Natural killer cell (primary cell): ENCODE data around the gene EPHB6. TPM values are rescaled to one million over a fixed set of nuclear protein-coding genes. Genes with fewer than 3 reads are reported as not detected.

ENCODE experiments used
- ATAC-seq, 3 donors: fragments of 150-1000 bp in 2 of 3; fragments of 200-7000 bp in 1 of 3; cut with Tn5 transposase; 1 replicate in 1 of 3; 2 replicates in 2 of 3; pipeline ENCODE4 v1.10.0; 2021; ENCODE audit warnings: mild to moderate bottlenecking in 2 of 3, moderate library complexity in 2 of 3
- DNase-seq, 2 donors: peaks; one replicate each; pipeline versions ENCODE4 v3.0.0 to v3.0.0-alpha.2; 2013 to 2021; ENCODE audit warnings: mixed read lengths in 1 of 2
- H3K27ac ChIP-seq: one replicate; pipeline ENCODE4 v1.5.1; 2013; ENCODE audit warnings: mild to moderate bottlenecking, low read length
- H3K27me3 ChIP-seq: one replicate; pipeline ENCODE4 v1.6.1; 2013; ENCODE audit warnings: low read length; ENCODE audit not compliant: control insufficient read depth, insufficient read depth
- H3K36me3 ChIP-seq: one replicate; pipeline ENCODE4 v1.6.1; 2013; ENCODE audit warnings: low read length; ENCODE audit not compliant: control insufficient read depth, insufficient read depth
- H3K4me1 ChIP-seq: one replicate; pipeline ENCODE4 v1.6.1; 2013; ENCODE audit warnings: low read length; ENCODE audit not compliant: control insufficient read depth, insufficient read depth
- H3K4me3 ChIP-seq: one replicate; pipeline ENCODE4 v1.5.1; 2013; ENCODE audit warnings: low read length
- H3K9me3 ChIP-seq: one replicate; pipeline ENCODE4 v1.6.1; 2013; ENCODE audit warnings: low read length; ENCODE audit not compliant: control insufficient read depth, insufficient read depth
- H3K27ac Mint-ChIP-seq, 2 donors: one replicate each; pipeline ENCODE4 v1.8.0; 2022; ENCODE audit warnings: mild to moderate bottlenecking in 2 of 2, mixed read lengths in 2 of 2, moderate library complexity in 1 of 2
- H3K27me3 Mint-ChIP-seq, 2 donors: one replicate each; pipeline ENCODE4 v1.8.0; 2022; ENCODE audit warnings: low read depth in 2 of 2, mixed read lengths in 2 of 2
- H3K36me3 Mint-ChIP-seq: one replicate; pipeline ENCODE4 v1.8.0; 2022; ENCODE audit warnings: mixed read lengths
- H3K4me1 Mint-ChIP-seq, 2 donors: one replicate each; pipeline ENCODE4 v1.8.0; 2022; ENCODE audit warnings: mixed read lengths in 2 of 2
- H3K4me3 Mint-ChIP-seq: one replicate; pipeline ENCODE4 v1.8.0; 2022; ENCODE audit warnings: mild to moderate bottlenecking, moderate library complexity, mixed read lengths
- H3K9me3 Mint-ChIP-seq, 2 donors: one replicate each; pipeline ENCODE4 v1.8.0; 2022; ENCODE audit warnings: mixed read lengths in 2 of 2
- WGBS: methylation state at CpG from one replicate; pipeline ENCODE4 v1.1.7; 2013; ENCODE audit warnings: missing lambda C conversion rate; ENCODE audit not compliant: insufficient coverage; 5-methylcytosine and 5-hydroxymethylcytosine counted together
- intact Hi-C: fragments of 100-400 bp; cut with micrococcal nuclease; formaldehyde crosslinking; loops from one replicate; pipeline ENCODE4 v1.14.2; 2022
- total RNA-seq, 4 donors: library from RNA; stranded (reverse); fragments of 120-200 nt in 1 of 4; gene quantifications; one replicate each; pipeline versions ENCODE4 v1.2.3 to v1.2.4, GENCODE V29; 2013 to 2022
- TF ChIP-seq, protein P1 (sequence below): fragments of 200-600 bp; IDR thresholded peaks from one replicate; pipeline ENCODE4 v1.8.0; 2022; ENCODE audit warnings: antibody characterized with exemption

Gene EPHB6
- total RNA-seq, 3 donors from 2014 or later (not counting 1 experiment from before 2014, with no cell fraction given): 2.3 to 6.8 (median 6.5) TPM

DNA sequence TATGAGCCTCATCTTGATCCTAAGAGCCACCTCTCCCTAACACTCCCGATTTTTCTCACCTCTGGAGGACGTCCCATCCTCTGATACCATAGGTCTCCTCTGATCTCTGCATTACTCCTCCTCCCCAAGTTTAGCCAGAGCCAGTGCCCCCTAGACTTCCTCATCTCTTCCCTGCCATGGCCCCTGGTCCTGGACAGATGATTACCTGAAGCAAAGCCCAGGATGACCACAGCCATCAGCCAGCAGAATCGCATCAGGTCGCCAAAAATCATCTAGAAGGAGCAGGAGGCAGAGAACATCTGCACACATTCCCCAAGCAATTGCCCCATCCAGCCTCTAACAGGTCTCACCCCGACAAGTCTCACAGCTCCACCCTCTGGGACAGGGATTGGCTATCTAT lies 19.0 kb downstream of the EPHB6 start:
- H3K27me3 Mint-ChIP-seq: peaks cover 0 to 5% of the 10 kb centered on the region in 2 donors
- intact Hi-C loops: no loop called here
- Histone ChIP-seq H3K27me3 (no peaks in the 10 kb centered on the region), H3K36me3 (no peaks in the 10 kb centered on the region), H3K4me1 (no peaks in the 10 kb centered on the region), H3K9me3 (no peaks in the 10 kb centered on the region), H3K27ac (no peak overlapping the region), H3K4me3 (no peak overlapping the region)
- DNase-seq (no peak), ATAC-seq (no peak)
- H3K9me3 Mint-ChIP-seq: no peaks in the 10 kb centered on the region
- no peaks in the 10 kb centered on the region for H3K4me1 Mint-ChIP-seq
- 84% methylated on average over 5 of the region's 5 CpGs for WGBS
- no peak overlapping the region for H3K27ac Mint-ChIP-seq
- no peak overlapping the region for H3K4me3 Mint-ChIP-seq
- TF ChIP-seq, protein P1, sequence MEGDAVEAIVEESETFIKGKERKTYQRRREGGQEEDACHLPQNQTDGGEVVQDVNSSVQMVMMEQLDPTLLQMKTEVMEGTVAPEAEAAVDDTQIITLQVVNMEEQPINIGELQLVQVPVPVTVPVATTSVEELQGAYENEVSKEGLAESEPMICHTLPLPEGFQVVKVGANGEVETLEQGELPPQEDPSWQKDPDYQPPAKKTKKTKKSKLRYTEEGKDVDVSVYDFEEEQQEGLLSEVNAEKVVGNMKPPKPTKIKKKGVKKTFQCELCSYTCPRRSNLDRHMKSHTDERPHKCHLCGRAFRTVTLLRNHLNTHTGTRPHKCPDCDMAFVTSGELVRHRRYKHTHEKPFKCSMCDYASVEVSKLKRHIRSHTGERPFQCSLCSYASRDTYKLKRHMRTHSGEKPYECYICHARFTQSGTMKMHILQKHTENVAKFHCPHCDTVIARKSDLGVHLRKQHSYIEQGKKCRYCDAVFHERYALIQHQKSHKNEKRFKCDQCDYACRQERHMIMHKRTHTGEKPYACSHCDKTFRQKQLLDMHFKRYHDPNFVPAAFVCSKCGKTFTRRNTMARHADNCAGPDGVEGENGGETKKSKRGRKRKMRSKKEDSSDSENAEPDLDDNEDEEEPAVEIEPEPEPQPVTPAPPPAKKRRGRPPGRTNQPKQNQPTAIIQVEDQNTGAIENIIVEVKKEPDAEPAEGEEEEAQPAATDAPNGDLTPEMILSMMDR: no peak
- H3K36me3 Mint-ChIP-seq: no peaks in the 10 kb centered on the region

DNA sequence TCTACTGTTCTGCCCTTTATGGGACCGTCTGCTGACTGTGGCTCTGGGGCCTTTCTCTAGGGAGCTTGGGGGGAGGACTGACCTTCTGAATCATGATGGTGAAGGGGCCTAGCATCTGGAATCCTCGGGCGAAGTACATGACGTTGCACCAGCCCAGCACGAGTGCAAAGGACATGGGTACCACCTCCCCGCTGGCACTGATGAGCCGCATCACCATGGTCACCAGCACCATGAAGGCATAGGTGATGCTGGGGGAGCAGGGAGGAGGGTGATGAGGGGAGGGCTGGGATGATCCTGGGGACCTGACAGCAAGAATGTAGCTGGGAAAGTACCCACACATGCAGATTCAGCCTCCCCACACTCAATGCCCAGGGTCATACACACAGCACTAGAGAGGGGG lies 19.5 kb downstream of the EPHB6 start:
- Histone ChIP-seq H3K27me3 (no peaks in the 10 kb centered on the region), H3K36me3 (no peaks in the 10 kb centered on the region), H3K27ac (no peak overlapping the region), H3K4me1 (no peaks in the 10 kb centered on the region), H3K9me3 (no peaks in the 10 kb centered on the region), H3K4me3 (no peak overlapping the region)
- no peaks in the 10 kb centered on the region for H3K4me1 Mint-ChIP-seq
- ATAC-seq (no peak), DNase-seq (no peak)
- no peaks in the 10 kb centered on the region for H3K9me3 Mint-ChIP-seq
- intact Hi-C loops: no loop called here
- no peak overlapping the region for H3K4me3 Mint-ChIP-seq
- no peak overlapping the region for H3K27ac Mint-ChIP-seq
- 89% methylated on average over 7 of the region's 7 CpGs for WGBS
- TF ChIP-seq, protein P1: no peak
- H3K27me3 Mint-ChIP-seq: peaks cover 3 to 8% of the 10 kb centered on the region in 2 donors
- H3K36me3 Mint-ChIP-seq: no peaks in the 10 kb centered on the region

DNA sequence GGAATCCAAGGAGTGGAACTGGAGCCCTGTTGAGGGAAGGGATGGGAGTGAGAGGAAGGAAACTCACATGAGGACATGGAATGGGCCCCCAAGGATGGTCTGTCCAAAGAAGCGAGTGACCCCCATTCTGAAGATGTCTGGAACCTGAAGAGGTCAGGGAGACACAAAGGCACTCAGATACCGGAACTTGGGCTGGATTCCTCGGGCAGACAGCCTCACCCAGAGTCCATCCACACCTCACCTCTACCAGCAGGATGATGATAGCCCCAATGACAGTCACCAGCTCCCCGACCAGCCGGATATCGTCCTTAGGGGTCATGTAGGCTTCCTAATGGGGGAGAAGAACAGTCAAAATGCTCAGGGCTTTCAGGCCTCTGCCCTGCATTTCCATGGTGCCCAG lies 20.0 kb downstream of the EPHB6 start:
- peaks cover 7 to 10% of the 10 kb centered on the region in 2 donors for H3K27me3 Mint-ChIP-seq
- H3K27ac Mint-ChIP-seq: no peak overlapping the region
- Histone ChIP-seq H3K27me3 (no peaks in the 10 kb centered on the region), H3K36me3 (no peaks in the 10 kb centered on the region), H3K27ac (no peak overlapping the region), H3K9me3 (no peaks in the 10 kb centered on the region), H3K4me3 (no peak overlapping the region), H3K4me1 (no peaks in the 10 kb centered on the region)
- intact Hi-C loops: no loop called here
- WGBS: 86% methylated on average over 6 of the region's 6 CpGs
- no peaks in the 10 kb centered on the region for H3K9me3 Mint-ChIP-seq
- TF ChIP-seq, protein P1: no peak
- ATAC-seq (no peak), DNase-seq (no peak)
- H3K4me3 Mint-ChIP-seq: no peak overlapping the region
- no peaks in the 10 kb centered on the region for H3K36me3 Mint-ChIP-seq
- H3K4me1 Mint-ChIP-seq: no peaks in the 10 kb centered on the region

DNA sequence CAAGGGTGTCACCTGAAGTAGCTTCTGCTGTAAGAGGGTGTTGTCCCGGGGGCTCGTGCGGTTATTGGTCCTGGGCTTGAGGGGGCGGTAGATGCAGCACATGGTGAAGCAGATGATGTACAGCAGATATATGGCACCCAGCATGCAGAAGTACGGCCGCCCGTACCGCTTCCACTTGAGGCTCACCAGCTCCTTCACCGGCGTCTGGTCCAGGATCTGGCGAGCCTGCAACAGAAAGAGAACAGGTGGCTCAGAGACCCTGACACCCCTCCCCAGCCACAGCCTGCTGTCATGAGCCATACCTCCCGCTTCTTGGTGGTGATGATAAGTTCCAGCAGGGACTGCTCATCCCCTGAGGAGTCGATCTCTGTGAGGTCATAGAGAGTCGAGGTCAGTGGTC lies 20.6 kb downstream of the EPHB6 start:
- H3K27ac Mint-ChIP-seq: no peak overlapping the region
- no peaks in the 10 kb centered on the region for H3K27me3 ChIP-seq

More for the DNA sequence above, 20.6 kb downstream of the EPHB6 start:
- no peak for DNase-seq
- intact Hi-C loops: no loop called here
- H3K4me3 ChIP-seq: no peak overlapping the region
- H3K27ac ChIP-seq: no peak overlapping the region
- H3K9me3 ChIP-seq: no peaks in the 10 kb centered on the region
- H3K4me1 ChIP-seq: no peaks in the 10 kb centered on the region
- ATAC-seq: no peak
- Mint-ChIP-seq H3K4me1 (no peaks in the 10 kb centered on the region), H3K4me3 (no peak overlapping the region), H3K36me3 (no peaks in the 10 kb centered on the region), H3K9me3 (no peaks in the 10 kb centered on the region), H3K27me3 (peaks cover 14 to 15% of the 10 kb centered on the region in 2 donors)
- H3K36me3 ChIP-seq: no peaks in the 10 kb centered on the region
- 89% methylated on average over 14 of the region's 14 CpGs for WGBS
- TF ChIP-seq, protein P1: no peak
